Stimulated activated CD4-positive, alpha-beta T cell treated with anti-CD3 and anti-CD28 coated beads, Interleukin-1b, Interleukin-23, amount 100 ng/mL, for 4 hours (primary cell): ENCODE data around the gene ADGB.

Experiments used
- DNase-seq, 2 donors: peaks; one replicate each; pipeline ENCODE4 v3.0.0-alpha.2; 2020; ENCODE audit warnings: low read depth in 2 of 2

Gene ADGB

DNA sequence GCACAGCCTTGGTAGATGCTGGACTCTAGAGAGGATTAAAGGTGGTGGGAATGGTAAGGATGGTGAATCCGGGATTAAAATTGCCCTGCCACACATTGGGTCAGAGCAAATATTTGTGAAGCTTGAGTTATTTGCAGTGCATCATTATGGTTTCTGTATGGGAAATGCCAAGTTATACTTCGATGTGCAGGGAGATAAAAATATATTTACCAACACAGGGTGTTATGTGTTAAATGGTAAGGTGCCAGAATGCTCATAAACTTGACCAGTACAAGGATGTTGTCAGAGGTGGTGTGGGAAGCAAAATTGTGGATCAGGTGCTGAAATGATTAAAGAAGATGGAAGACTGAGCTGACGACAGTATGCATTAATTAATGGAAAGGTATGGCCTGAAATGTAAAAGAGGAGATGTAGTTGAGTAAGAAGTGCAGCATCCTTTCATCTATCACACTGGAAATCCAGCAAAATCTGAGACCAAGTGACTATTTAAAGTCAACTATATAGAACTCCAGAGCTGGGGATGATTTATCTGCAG lies 262.3 kb downstream of the ADGB start:
- DNase-seq: no peak

DNA sequence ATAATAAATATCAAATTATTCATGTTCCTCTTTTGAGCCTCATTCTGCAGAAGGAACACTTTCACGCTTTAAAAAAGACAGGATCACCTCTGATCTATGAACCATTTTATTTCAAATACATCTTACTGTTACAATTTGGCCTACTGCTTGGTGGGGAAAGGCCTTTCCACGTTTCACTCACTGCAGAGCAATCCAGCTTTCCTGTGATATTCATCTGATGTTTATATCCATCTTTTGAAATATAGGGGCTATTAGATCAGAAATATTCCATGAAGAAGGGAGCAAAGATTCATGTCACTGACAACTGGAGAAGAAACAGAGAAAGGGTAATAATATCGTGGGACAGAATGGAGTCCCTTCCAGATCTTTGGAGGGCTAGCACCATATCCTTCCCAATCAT lies 262.9 kb downstream of the ADGB start:
- no peak for DNase-seq

- DNase-seq: no peak
Observed at GRCh38 chr6:146862508-146862919, 263.7 kb downstream of the ADGB start.

GRCh38 chr6:146864300-146864699 lies 265.5 kb downstream of the ADGB start:
- no peak for DNase-seq

DNA sequence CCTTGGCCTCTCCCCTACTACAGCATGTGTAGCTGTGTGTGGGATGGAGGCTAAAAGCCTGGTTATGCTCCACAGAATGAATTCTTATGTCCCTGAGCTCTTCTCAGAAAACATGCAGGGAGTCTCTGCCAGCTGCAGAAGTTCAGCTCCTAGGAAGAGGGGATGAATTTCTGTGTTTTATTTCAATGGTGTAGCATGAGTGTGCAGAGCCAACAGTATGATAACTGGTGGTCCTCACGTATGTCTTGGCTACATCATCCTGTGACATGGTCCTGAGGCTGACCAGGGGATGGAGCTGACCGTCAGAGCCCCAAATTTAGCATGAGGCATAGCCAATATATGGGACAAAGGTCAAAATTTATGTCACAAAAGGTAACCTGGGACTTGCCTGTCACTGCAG lies 266.1 kb downstream of the ADGB start:
- DNase-seq: no peak
